SK-N-SH (cell line): Measurements from ENCODE around the gene ACE.

Experiments used
- EZH2phosphoT487 ChIP-seq: fragments of 200-600 bp; sonication (generic); IDR thresholded peaks from 2 replicates; pipeline ENCODE4 v1.6.1; 2017; ENCODE audit warnings: low read depth, mixed run types, mild to moderate bottlenecking, antibody characterized with exemption, moderate library complexity, borderline replicate concordance
- FOXM1 ChIP-seq: IDR thresholded peaks from 2 replicates; pipeline ENCODE4 v1.4.0; 2012; ENCODE audit warnings: low read depth, mild to moderate bottlenecking
- GABPA ChIP-seq: IDR thresholded peaks from 2 replicates; pipeline ENCODE4 v1.4.0; 2012; ENCODE audit warnings: low read depth, mild to moderate bottlenecking
- MXI1 ChIP-seq: IDR thresholded peaks from 2 replicates; pipeline ENCODE4 v1.6.1; 2012; ENCODE audit warnings: mild to moderate bottlenecking, low read depth, low read length, improper control_type of control experiment
- POLR2AphosphoS5 ChIP-seq: IDR thresholded peaks from 2 replicates; pipeline ENCODE4 v1.6.1; 2012; ENCODE audit warnings: low read depth, low read length
- RAD21 ChIP-seq: IDR thresholded peaks from 2 replicates; pipeline ENCODE4 v1.6.1; 2012; ENCODE audit warnings: mild to moderate bottlenecking, low read length
- RCOR1 ChIP-seq: fragments of 150-350 bp; IDR thresholded peaks from 2 replicates; pipeline ENCODE4 v1.6.1; 2017; ENCODE audit warnings: antibody characterized with exemption, low read length
- RFX5 ChIP-seq: IDR thresholded peaks from 2 replicates; pipeline ENCODE4 v1.6.1; 2012; ENCODE audit warnings: mild to moderate bottlenecking, improper control_type of control experiment, low read length
- SIN3A ChIP-seq: IDR thresholded peaks from 2 replicates; pipeline ENCODE4 v1.6.1; 2012; ENCODE audit warnings: low read depth, mild to moderate bottlenecking, low read length, moderate library complexity, borderline replicate concordance
- TF ChIP-seq, protein P1 (sequence below): fragments of 200-600 bp; sonication (generic); IDR thresholded peaks from 2 replicates; pipeline ENCODE4 v1.6.1; 2017; ENCODE audit warnings: antibody characterized with exemption, mild to moderate bottlenecking, moderate library complexity

DNA sequence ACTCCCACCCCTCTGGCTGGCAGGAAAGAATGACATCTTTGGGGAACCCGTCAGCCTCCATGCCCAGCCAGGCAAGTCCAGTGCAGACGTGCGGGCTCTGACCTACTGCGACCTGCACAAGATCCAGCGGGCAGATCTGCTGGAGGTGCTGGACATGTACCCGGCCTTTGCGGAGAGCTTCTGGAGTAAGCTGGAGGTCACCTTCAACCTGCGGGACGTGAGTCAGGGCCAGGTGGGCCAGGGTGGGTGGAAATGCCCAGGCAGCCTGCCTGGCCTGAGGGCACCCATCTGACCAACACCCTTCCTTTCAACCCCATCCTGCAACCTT, 65.3 kb downstream of the ACE start:
- TF ChIP-seq, protein P1, sequence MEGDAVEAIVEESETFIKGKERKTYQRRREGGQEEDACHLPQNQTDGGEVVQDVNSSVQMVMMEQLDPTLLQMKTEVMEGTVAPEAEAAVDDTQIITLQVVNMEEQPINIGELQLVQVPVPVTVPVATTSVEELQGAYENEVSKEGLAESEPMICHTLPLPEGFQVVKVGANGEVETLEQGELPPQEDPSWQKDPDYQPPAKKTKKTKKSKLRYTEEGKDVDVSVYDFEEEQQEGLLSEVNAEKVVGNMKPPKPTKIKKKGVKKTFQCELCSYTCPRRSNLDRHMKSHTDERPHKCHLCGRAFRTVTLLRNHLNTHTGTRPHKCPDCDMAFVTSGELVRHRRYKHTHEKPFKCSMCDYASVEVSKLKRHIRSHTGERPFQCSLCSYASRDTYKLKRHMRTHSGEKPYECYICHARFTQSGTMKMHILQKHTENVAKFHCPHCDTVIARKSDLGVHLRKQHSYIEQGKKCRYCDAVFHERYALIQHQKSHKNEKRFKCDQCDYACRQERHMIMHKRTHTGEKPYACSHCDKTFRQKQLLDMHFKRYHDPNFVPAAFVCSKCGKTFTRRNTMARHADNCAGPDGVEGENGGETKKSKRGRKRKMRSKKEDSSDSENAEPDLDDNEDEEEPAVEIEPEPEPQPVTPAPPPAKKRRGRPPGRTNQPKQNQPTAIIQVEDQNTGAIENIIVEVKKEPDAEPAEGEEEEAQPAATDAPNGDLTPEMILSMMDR: no peak
- TF ChIP-seq FOXM1: no peak
- no peak for TF ChIP-seq RFX5
- no peak for TF ChIP-seq EZH2phosphoT487
- TF ChIP-seq RAD21: no peak
- no peak for TF ChIP-seq POLR2AphosphoS5
- TF ChIP-seq GABPA: no peak
- no peak for TF ChIP-seq RCOR1
- no peak for TF ChIP-seq MXI1
- no peak for TF ChIP-seq SIN3A
